ENCODE results near the gene ZFP36. TPM values are rescaled to one million over a fixed set of nuclear protein-coding genes. Genes with fewer than 3 reads are reported as not detected.

The ZFP36 gene
- total RNA-seq, 1 experiment from 2014 or later: 17.3 TPM

DNA sequence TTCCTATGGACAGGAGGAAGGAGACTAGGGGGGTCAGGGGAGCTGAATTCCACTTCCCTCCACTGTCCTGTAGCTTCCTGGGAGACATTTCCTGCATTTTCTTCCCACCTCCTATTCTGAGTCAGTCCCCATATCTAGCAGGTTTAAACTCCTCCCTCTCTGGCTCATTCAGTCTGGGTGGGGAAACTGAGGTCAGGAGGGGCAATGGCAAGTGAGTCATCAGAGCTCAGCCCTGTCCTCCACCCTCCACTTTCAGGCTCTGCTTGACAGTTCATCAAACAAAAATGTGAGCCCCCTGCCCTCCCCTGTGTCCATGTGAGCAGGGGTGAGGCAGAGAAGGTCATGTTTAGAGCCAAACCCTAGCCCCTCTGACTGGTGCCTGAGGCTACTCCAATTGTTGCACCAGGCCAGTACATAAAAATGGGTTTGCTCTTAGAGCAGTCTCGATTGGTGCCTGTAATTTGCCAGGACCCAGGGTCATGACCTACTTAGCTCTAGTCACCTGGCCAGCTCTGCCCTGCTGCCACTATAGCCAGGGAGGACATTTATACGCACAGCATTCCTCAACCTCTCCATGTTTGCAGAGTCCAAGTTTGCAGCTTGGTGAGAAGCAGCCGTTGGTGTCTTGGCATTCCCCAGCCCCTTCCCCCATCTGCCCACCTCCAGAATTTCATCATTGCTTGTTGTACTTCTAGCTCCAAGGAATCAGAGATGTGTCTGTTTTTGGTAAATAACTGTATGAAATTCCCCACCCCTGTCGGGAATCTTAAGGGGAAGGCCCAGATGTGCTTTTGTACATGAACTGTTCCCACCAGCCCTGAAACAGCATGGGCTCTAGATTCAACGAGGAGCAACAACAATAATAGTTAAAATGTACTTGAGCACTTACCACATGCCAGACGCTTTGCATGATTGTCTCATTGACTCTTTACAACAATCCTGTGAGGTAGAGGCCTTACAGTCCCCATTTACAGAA, 43.7 kb upstream of the ZFP36 start:
- TF ChIP-seq, protein P1, sequence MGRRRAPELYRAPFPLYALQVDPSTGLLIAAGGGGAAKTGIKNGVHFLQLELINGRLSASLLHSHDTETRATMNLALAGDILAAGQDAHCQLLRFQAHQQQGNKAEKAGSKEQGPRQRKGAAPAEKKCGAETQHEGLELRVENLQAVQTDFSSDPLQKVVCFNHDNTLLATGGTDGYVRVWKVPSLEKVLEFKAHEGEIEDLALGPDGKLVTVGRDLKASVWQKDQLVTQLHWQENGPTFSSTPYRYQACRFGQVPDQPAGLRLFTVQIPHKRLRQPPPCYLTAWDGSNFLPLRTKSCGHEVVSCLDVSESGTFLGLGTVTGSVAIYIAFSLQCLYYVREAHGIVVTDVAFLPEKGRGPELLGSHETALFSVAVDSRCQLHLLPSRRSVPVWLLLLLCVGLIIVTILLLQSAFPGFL (CRISPR knock-in tag; IDR thresholded peaks at IDR 0.05; ENCODE audit: borderline replicate concordance): no peak
- TF ChIP-seq ZNF121 (CRISPR knock-in tag; IDR thresholded peaks at IDR 0.05) (no peak), ATF1 (CRISPR knock-in tag; IDR thresholded peaks at IDR 0.05) (no peak)
- TF ChIP-seq, protein P2, sequence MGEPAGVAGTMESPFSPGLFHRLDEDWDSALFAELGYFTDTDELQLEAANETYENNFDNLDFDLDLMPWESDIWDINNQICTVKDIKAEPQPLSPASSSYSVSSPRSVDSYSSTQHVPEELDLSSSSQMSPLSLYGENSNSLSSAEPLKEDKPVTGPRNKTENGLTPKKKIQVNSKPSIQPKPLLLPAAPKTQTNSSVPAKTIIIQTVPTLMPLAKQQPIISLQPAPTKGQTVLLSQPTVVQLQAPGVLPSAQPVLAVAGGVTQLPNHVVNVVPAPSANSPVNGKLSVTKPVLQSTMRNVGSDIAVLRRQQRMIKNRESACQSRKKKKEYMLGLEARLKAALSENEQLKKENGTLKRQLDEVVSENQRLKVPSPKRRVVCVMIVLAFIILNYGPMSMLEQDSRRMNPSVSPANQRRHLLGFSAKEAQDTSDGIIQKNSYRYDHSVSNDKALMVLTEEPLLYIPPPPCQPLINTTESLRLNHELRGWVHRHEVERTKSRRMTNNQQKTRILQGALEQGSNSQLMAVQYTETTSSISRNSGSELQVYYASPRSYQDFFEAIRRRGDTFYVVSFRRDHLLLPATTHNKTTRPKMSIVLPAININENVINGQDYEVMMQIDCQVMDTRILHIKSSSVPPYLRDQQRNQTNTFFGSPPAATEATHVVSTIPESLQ (CRISPR knock-in tag; IDR thresholded peaks at IDR 0.05): no peak
- TF ChIP-seq, protein P3, sequence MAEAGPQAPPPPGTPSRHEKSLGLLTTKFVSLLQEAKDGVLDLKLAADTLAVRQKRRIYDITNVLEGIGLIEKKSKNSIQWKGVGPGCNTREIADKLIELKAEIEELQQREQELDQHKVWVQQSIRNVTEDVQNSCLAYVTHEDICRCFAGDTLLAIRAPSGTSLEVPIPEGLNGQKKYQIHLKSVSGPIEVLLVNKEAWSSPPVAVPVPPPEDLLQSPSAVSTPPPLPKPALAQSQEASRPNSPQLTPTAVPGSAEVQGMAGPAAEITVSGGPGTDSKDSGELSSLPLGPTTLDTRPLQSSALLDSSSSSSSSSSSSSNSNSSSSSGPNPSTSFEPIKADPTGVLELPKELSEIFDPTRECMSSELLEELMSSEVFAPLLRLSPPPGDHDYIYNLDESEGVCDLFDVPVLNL (CRISPR knock-in tag; IDR thresholded peaks at IDR 0.05; ENCODE audit: borderline replicate concordance, low read depth): no peak
- Mint-ChIP-seq H3K9me3 (no peaks in the 10 kb centered on the region), H3K4me1 (no peaks in the 10 kb centered on the region), H3K36me3 (peaks cover 52% of the 10 kb centered on the region), H3K4me3 (no peak overlapping the region), H3K27me3 (ENCODE audit: low read depth) (no peaks in the 10 kb centered on the region), H3K27ac (no peak overlapping the region)
- ChIA-PET POLR2A (interaction anchor here (1.1 kb wide), 1 partner anchor 28 kb away, joined by 4 read pairs; the partner anchor contains the start of genes MED29 and PAF1), CTCF (interaction anchor here (0.8 to 1.6 kb wide), 2 partner anchors 21 to 35 kb away, joined by 3 to 7 read pairs; partner anchors contain the start of gene SAMD4B)
- ATAC-seq (no peak), DNase-seq (ENCODE audit: low spot score) (no peak)

DNA sequence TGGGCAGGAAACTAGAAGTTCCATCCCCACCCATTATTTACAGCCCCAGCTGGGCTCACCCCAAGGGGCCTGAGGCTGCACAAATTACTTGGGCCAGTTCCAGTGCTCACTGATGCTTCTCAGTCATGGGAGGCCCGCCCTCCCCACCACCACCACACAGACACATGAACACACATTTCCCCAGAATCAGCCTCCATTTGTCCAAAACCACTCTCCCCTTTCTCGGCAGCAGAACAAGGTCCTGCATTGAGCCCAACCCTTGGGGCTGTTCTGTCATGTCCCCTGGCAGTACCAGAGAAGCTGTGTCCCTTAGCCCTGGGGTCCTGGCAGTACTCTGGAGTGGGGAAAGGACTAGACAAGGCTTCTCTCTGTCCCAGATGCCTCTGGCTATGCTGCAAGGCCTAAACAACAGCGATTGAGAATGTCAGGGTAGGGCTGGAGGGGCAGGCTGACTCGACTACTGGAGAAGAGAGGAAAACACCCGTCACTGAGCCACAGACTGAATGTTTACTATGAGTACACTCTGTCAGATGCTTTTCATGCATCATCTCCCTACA, 42.7 kb upstream of the ZFP36 start:
- Mint-ChIP-seq H3K27ac (no peak overlapping the region), H3K27me3 (ENCODE audit: low read depth) (no peaks in the 10 kb centered on the region), H3K4me1 (no peaks in the 10 kb centered on the region), H3K9me3 (no peaks in the 10 kb centered on the region), H3K4me3 (no peak overlapping the region), H3K36me3 (peaks cover 49% of the 10 kb centered on the region)
- CTCF ChIA-PET: no interaction called here
- DNase-seq (ENCODE audit: low spot score): no peak
- no peak for ATAC-seq
- POLR2A ChIA-PET: no interaction called here
- TF ChIP-seq ETV6 (CRISPR knock-in tag; IDR thresholded peaks at IDR 0.05) (no peak), RELA (CRISPR knock-in tag; IDR thresholded peaks at IDR 0.05; ENCODE audit: borderline replicate concordance) (no peak), SOX15 (CRISPR knock-in tag; IDR thresholded peaks at IDR 0.05) (no peak), CBFB (CRISPR knock-in tag; IDR thresholded peaks at IDR 0.05; ENCODE audit: low read depth) (no peak), JUN (CRISPR knock-in tag; IDR thresholded peaks at IDR 0.05) (no peak), FOXP1 (CRISPR knock-in tag; IDR thresholded peaks at IDR 0.05; ENCODE audit: borderline replicate concordance) (no peak), SMAD3 (CRISPR knock-in tag; IDR thresholded peaks at IDR 0.05; ENCODE audit: borderline replicate concordance) (no peak), ZNF396 (CRISPR knock-in tag; IDR thresholded peaks at IDR 0.05; ENCODE audit: borderline replicate concordance) (no peak), CREB1 (CRISPR knock-in tag; IDR thresholded peaks at IDR 0.05) (no peak), ZNF317 (CRISPR knock-in tag; IDR thresholded peaks at IDR 0.05; ENCODE audit: borderline replicate concordance, low read depth) (no peak), SP1 (CRISPR knock-in tag; conservative IDR thresholded peaks at IDR 0.05) (no peak), KAT7 (CRISPR knock-in tag; IDR thresholded peaks at IDR 0.05; ENCODE audit: borderline replicate concordance) (no peak)
- TF ChIP-seq, protein P4, sequence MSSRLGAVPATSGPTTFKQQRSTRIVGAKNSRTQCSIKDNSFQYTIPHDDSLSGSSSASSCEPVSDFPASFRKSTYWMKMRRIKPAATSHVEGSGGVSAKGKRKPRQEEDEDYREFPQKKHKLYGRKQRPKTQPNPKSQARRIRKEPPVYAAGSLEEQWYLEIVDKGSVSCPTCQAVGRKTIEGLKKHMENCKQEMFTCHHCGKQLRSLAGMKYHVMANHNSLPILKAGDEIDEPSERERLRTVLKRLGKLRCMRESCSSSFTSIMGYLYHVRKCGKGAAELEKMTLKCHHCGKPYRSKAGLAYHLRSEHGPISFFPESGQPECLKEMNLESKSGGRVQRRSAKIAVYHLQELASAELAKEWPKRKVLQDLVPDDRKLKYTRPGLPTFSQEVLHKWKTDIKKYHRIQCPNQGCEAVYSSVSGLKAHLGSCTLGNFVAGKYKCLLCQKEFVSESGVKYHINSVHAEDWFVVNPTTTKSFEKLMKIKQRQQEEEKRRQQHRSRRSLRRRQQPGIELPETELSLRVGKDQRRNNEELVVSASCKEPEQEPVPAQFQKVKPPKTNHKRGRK (CRISPR knock-in tag; IDR thresholded peaks at IDR 0.05; ENCODE audit: borderline replicate concordance): no peak
- TF ChIP-seq, protein P3 (CRISPR knock-in tag; IDR thresholded peaks at IDR 0.05; ENCODE audit: borderline replicate concordance, low read depth): no peak
- TF ChIP-seq, protein P5, sequence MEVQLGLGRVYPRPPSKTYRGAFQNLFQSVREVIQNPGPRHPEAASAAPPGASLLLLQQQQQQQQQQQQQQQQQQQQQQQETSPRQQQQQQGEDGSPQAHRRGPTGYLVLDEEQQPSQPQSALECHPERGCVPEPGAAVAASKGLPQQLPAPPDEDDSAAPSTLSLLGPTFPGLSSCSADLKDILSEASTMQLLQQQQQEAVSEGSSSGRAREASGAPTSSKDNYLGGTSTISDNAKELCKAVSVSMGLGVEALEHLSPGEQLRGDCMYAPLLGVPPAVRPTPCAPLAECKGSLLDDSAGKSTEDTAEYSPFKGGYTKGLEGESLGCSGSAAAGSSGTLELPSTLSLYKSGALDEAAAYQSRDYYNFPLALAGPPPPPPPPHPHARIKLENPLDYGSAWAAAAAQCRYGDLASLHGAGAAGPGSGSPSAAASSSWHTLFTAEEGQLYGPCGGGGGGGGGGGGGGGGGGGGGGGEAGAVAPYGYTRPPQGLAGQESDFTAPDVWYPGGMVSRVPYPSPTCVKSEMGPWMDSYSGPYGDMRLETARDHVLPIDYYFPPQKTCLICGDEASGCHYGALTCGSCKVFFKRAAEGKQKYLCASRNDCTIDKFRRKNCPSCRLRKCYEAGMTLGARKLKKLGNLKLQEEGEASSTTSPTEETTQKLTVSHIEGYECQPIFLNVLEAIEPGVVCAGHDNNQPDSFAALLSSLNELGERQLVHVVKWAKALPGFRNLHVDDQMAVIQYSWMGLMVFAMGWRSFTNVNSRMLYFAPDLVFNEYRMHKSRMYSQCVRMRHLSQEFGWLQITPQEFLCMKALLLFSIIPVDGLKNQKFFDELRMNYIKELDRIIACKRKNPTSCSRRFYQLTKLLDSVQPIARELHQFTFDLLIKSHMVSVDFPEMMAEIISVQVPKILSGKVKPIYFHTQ (CRISPR knock-in tag; IDR thresholded peaks at IDR 0.05): no peak
